SK-N-SH treated with all-trans-retinoic acid at 6 μM for 48 hours (cell line): ENCODE results near the gene EXD3.

Source experiments
- ATAC-seq: fragments of 200-7000 bp; cut with Tn5 transposase; 3 replicates; pipeline ENCODE4 v1.9.1; 2020; ENCODE audit warnings: mild to moderate bottlenecking, moderate library complexity
- ARNTL ChIP-seq: fragments of 450-650 bp; formaldehyde crosslinking; IDR thresholded peaks from 2 replicates; pipeline ENCODE4 v1.5.0; 2020; ENCODE audit warnings: low read depth, mild to moderate bottlenecking, moderate library complexity, borderline replicate concordance
- BACH2 ChIP-seq: fragments of 250-450 bp; sonication (Bioruptor Pico); IDR thresholded peaks from 2 replicates; pipeline ENCODE4 v1.9.0; 2021; ENCODE audit warnings: mild to moderate bottlenecking, borderline replicate concordance
- CSDC2 ChIP-seq: fragments of 250-450 bp; sonication (Bioruptor Pico); IDR thresholded peaks from 2 replicates; pipeline ENCODE4 v1.5.0; 2020; ENCODE audit warnings: mild to moderate bottlenecking, moderate library complexity
- ESRRG ChIP-seq: fragments of 250-450 bp; sonication (Bioruptor Pico); IDR thresholded peaks from 2 replicates; pipeline ENCODE4 v1.6.1; 2021; ENCODE audit warnings: mild to moderate bottlenecking
- GLIS3 ChIP-seq: fragments of 250-450 bp; sonication (Bioruptor Pico); IDR thresholded peaks from 2 replicates; pipeline ENCODE4 v1.5.0; 2020; ENCODE audit warnings: mild to moderate bottlenecking, moderate library complexity
- ISL1 ChIP-seq: fragments of 250-450 bp; sonication (Bioruptor Pico); IDR thresholded peaks from 2 replicates; pipeline ENCODE4 v2.1.2; 2022; ENCODE audit warnings: mild to moderate bottlenecking, moderate library complexity
- OSR1 ChIP-seq: fragments of 250-450 bp; sonication (Bioruptor Pico); IDR thresholded peaks from 2 replicates; pipeline ENCODE4 v1.8.0; 2022; ENCODE audit warnings: moderate library complexity, mild to moderate bottlenecking, inconsistent platforms
- RARB ChIP-seq: fragments of 250-450 bp; sonication (Bioruptor Pico); IDR thresholded peaks from 2 replicates; pipeline ENCODE4 v1.8.0; 2021; ENCODE audit warnings: mild to moderate bottlenecking, moderate library complexity
- SNAI2 ChIP-seq: fragments of 250-450 bp; sonication (Bioruptor Pico); IDR thresholded peaks from 2 replicates; pipeline ENCODE4 v1.5.0; 2020; ENCODE audit warnings: mild to moderate bottlenecking, moderate library complexity
- TCF4 ChIP-seq: fragments of 250-450 bp; sonication (Bioruptor Pico); IDR thresholded peaks from 2 replicates; pipeline ENCODE4 v1.8.0; 2021; ENCODE audit warnings: mild to moderate bottlenecking, moderate library complexity, borderline replicate concordance
- TOX ChIP-seq: fragments of 250-450 bp; sonication (Bioruptor Pico); IDR thresholded peaks from 2 replicates; pipeline ENCODE4 v1.8.0; 2021; ENCODE audit warnings: mild to moderate bottlenecking, moderate library complexity, borderline replicate concordance
- ZC3H10 ChIP-seq: fragments of 250-450 bp; sonication (Bioruptor Pico); IDR thresholded peaks from 2 replicates; pipeline ENCODE4 v1.5.1; 2021; ENCODE audit warnings: mild to moderate bottlenecking, moderate library complexity
- ZFP3 ChIP-seq: fragments of 250-450 bp; sonication (Bioruptor Pico); IDR thresholded peaks from 2 replicates; pipeline ENCODE4 v1.5.0; 2020; ENCODE audit warnings: mild to moderate bottlenecking, moderate library complexity
- ZFP30 ChIP-seq: fragments of 450-650 bp; formaldehyde crosslinking; IDR thresholded peaks from 2 replicates; pipeline ENCODE4 v1.5.0; 2022; ENCODE audit warnings: mild to moderate bottlenecking, moderate library complexity
- ZNF565 ChIP-seq: fragments of 450-650 bp; formaldehyde crosslinking; conservative IDR thresholded peaks from 2 replicates; pipeline ENCODE4 v1.5.0; 2020; ENCODE audit warnings: low read depth, mild to moderate bottlenecking, moderate library complexity
- ZNF70 ChIP-seq: fragments of 450-650 bp; formaldehyde crosslinking; IDR thresholded peaks from 2 replicates; pipeline ENCODE4 v1.5.0; 2020; ENCODE audit warnings: mild to moderate bottlenecking, moderate library complexity
- ZNF8 ChIP-seq: fragments of 450-650 bp; formaldehyde crosslinking; IDR thresholded peaks from 2 replicates; pipeline ENCODE4 v1.5.0; 2020; ENCODE audit warnings: mild to moderate bottlenecking, moderate library complexity
- TF ChIP-seq, protein P1 (sequence below): fragments of 250-450 bp; sonication (Bioruptor Pico); IDR thresholded peaks from 2 replicates; pipeline ENCODE4 v1.5.1; 2020; ENCODE audit warnings: low read depth, mild to moderate bottlenecking, moderate library complexity
- TF ChIP-seq, protein P2 (sequence below): fragments of 250-450 bp; sonication (Bioruptor Pico); IDR thresholded peaks from 2 replicates; pipeline ENCODE4 v1.5.0; 2020; ENCODE audit warnings: mild to moderate bottlenecking, moderate library complexity
- TF ChIP-seq, protein P3 (sequence below): fragments of 250-450 bp; sonication (Bioruptor Pico); IDR thresholded peaks from 2 replicates; pipeline ENCODE4 v1.5.1; 2021; ENCODE audit warnings: mild to moderate bottlenecking, moderate library complexity
- TF ChIP-seq, protein P4 (sequence below): fragments of 250-450 bp; sonication (Bioruptor Pico); IDR thresholded peaks from 2 replicates; pipeline ENCODE4 v1.8.0; 2021; ENCODE audit warnings: low read depth, mild to moderate bottlenecking, moderate library complexity, borderline replicate concordance
- TF ChIP-seq, protein P5 (sequence below): fragments of 250-450 bp; sonication (Bioruptor Pico); IDR thresholded peaks from 2 replicates; pipeline ENCODE4 v1.8.0; 2020; ENCODE audit warnings: mild to moderate bottlenecking, moderate library complexity, borderline replicate concordance

The EXD3 gene

GRCh38 chr9:137438591-137439157 is 15.7 kb upstream of the EXD3 start:
- TF ChIP-seq ZNF565 (CRISPR knock-in tag) = no peak
- TF ChIP-seq ZNF70 (CRISPR knock-in tag) = no peak
- TF ChIP-seq, protein P1, sequence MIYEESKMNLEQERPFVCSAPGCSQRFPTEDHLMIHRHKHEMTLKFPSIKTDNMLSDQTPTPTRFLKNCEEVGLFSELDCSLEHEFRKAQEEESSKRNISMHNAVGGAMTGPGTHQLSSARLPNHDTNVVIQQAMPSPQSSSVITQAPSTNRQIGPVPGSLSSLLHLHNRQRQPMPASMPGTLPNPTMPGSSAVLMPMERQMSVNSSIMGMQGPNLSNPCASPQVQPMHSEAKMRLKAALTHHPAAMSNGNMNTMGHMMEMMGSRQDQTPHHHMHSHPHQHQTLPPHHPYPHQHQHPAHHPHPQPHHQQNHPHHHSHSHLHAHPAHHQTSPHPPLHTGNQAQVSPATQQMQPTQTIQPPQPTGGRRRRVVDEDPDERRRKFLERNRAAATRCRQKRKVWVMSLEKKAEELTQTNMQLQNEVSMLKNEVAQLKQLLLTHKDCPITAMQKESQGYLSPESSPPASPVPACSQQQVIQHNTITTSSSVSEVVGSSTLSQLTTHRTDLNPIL (CRISPR knock-in tag) = no peak
- TF ChIP-seq ZFP30 = no peak
- no peak for TF ChIP-seq CSDC2 (CRISPR knock-in tag)
- TF ChIP-seq SNAI2 (CRISPR knock-in tag) = no peak
- TF ChIP-seq, protein P2, sequence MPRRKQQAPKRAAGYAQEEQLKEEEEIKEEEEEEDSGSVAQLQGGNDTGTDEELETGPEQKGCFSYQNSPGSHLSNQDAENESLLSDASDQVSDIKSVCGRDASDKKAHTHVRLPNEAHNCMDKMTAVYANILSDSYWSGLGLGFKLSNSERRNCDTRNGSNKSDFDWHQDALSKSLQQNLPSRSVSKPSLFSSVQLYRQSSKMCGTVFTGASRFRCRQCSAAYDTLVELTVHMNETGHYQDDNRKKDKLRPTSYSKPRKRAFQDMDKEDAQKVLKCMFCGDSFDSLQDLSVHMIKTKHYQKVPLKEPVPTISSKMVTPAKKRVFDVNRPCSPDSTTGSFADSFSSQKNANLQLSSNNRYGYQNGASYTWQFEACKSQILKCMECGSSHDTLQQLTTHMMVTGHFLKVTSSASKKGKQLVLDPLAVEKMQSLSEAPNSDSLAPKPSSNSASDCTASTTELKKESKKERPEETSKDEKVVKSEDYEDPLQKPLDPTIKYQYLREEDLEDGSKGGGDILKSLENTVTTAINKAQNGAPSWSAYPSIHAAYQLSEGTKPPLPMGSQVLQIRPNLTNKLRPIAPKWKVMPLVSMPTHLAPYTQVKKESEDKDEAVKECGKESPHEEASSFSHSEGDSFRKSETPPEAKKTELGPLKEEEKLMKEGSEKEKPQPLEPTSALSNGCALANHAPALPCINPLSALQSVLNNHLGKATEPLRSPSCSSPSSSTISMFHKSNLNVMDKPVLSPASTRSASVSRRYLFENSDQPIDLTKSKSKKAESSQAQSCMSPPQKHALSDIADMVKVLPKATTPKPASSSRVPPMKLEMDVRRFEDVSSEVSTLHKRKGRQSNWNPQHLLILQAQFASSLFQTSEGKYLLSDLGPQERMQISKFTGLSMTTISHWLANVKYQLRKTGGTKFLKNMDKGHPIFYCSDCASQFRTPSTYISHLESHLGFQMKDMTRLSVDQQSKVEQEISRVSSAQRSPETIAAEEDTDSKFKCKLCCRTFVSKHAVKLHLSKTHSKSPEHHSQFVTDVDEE = no peak
- TF ChIP-seq ISL1 (CRISPR knock-in tag) = no peak
- no peak for TF ChIP-seq RARB (CRISPR knock-in tag)
- TF ChIP-seq ZNF8 (CRISPR knock-in tag) = no peak
- no peak for TF ChIP-seq GLIS3
- TF ChIP-seq ZFP3 = no peak
- no peak for TF ChIP-seq TOX
- TF ChIP-seq BACH2 (CRISPR knock-in tag) = no peak
- TF ChIP-seq, protein P3, sequence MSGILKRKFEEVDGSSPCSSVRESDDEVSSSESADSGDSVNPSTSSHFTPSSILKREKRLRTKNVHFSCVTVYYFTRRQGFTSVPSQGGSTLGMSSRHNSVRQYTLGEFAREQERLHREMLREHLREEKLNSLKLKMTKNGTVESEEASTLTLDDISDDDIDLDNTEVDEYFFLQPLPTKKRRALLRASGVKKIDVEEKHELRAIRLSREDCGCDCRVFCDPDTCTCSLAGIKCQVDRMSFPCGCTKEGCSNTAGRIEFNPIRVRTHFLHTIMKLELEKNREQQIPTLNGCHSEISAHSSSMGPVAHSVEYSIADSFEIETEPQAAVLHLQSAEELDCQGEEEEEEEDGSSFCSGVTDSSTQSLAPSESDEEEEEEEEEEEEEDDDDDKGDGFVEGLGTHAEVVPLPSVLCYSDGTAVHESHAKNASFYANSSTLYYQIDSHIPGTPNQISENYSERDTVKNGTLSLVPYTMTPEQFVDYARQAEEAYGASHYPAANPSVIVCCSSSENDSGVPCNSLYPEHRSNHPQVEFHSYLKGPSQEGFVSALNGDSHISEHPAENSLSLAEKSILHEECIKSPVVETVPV = no peak
- TF ChIP-seq TCF4 (CRISPR knock-in tag) = no peak
- no peak for TF ChIP-seq ARNTL (CRISPR knock-in tag)
- TF ChIP-seq ESRRG (CRISPR knock-in tag) = no peak
- TF ChIP-seq, all 23 proteins: peak for 0
- no peak for ATAC-seq

DNA sequence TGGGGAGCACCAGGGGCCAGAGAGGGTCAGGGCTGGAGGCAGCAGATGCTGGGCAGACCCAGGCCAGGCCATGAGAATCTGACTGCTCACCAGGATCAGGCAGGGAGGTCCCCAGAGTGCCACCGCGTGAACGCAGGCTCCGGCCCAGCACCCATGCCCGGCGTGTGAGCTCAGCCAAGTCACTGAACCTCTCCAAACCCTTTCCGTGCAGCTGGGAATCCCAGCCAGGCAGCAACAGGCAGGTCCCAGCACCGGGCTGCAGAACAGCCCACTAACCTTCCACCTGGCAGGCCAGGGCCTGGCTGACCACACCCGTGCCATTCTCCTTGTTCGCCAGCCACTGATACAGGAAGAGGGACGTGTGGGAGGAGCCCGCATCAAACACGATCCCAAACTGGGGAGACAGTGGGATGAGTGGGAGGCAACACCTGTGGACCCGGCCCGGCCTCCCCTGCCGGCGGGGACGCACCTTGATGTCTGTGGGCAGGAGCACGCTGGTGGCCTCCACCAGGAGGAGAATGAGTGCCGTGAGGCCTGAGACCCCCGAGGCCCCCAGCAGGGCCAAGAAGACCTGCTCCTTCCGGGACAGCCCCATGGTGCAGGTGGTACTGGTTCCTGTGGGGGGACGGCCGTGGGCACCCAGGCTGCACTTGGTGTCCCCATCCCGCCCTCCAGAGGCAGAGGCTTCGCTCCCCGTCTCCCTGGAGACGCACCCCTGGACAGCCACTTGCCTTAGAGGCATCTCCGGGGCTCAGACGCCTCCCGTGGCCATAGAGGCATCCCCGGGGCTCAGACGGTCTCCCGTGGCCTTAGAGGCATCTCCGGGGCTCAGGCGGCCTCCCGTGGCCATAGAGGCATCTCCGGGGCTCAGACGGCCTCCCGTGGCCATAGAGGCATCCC is 15.0 kb upstream of the EXD3 start:
- TF ChIP-seq ESRRG (CRISPR knock-in tag) = no peak
- TF ChIP-seq ZNF70 (CRISPR knock-in tag) = no peak
- TF ChIP-seq, protein P4, sequence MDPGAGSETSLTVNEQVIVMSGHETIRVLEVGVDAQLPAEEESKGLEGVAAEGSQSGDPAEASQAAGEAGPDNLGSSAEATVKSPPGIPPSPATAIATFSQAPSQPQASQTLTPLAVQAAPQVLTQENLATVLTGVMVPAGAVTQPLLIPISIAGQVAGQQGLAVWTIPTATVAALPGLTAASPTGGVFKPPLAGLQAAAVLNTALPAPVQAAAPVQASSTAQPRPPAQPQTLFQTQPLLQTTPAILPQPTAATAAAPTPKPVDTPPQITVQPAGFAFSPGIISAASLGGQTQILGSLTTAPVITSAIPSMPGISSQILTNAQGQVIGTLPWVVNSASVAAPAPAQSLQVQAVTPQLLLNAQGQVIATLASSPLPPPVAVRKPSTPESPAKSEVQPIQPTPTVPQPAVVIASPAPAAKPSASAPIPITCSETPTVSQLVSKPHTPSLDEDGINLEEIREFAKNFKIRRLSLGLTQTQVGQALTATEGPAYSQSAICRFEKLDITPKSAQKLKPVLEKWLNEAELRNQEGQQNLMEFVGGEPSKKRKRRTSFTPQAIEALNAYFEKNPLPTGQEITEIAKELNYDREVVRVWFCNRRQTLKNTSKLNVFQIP (CRISPR knock-in tag) = no peak
- no peak for TF ChIP-seq OSR1 (CRISPR knock-in tag)
- TF ChIP-seq, protein P3 = no peak
- TF ChIP-seq, protein P5, sequence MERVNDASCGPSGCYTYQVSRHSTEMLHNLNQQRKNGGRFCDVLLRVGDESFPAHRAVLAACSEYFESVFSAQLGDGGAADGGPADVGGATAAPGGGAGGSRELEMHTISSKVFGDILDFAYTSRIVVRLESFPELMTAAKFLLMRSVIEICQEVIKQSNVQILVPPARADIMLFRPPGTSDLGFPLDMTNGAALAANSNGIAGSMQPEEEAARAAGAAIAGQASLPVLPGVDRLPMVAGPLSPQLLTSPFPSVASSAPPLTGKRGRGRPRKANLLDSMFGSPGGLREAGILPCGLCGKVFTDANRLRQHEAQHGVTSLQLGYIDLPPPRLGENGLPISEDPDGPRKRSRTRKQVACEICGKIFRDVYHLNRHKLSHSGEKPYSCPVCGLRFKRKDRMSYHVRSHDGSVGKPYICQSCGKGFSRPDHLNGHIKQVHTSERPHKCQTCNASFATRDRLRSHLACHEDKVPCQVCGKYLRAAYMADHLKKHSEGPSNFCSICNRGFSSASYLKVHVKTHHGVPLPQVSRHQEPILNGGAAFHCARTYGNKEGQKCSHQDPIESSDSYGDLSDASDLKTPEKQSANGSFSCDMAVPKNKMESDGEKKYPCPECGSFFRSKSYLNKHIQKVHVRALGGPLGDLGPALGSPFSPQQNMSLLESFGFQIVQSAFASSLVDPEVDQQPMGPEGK (CRISPR knock-in tag) = no peak
- TF ChIP-seq ISL1 (CRISPR knock-in tag) = no peak
- no peak for TF ChIP-seq CSDC2 (CRISPR knock-in tag)
- no peak for TF ChIP-seq RARB (CRISPR knock-in tag)
- no peak for TF ChIP-seq ZFP3
- TF ChIP-seq ZNF565 (CRISPR knock-in tag) = no peak
- TF ChIP-seq ZC3H10 (CRISPR knock-in tag) = no peak
- no peak for TF ChIP-seq BACH2 (CRISPR knock-in tag)
- ATAC-seq = no peak
